ENCODE results near the gene SIRPB1. TPM values are rescaled to one million over a fixed set of nuclear protein-coding genes. Genes with fewer than 3 reads are reported as not detected.

SIRPB1 gene
- total RNA-seq, 2 donors from 2014 or later: 0.42 to 0.66 TPM

DNA sequence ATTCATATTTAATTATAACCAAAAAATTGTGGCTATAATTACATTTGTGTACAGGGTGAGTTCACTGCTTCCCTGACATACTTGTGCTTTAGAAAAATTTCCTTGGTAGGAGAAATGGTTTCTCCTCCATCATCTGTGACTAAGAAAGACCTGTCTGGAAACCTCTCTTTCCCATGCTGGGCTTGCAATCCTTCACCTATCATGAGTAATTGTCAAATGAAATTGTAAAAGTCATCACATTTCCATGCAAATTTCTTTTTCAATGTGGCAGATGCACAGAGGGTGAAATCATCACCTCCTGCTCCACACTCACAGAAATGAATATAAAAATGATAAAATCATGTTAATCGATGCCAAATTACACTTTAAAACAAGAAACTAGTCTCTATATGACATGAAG, 1.5 kb upstream of the SIRPB1 start:
- H3K27ac Mint-ChIP-seq: no peak overlapping the region
- Histone ChIP-seq H3K9me3 (ENCODE audit: control insufficient read depth, low read length) (no peaks in the 10 kb centered on the region), H3K36me3 (ENCODE audit: control insufficient read depth, insufficient read depth, low read length) (no peaks in the 10 kb centered on the region), H3K27me3 (ENCODE audit: control insufficient read depth, insufficient read depth, low read length, poor library complexity, severe bottlenecking) (no peaks in the 10 kb centered on the region), H3K9ac (ENCODE audit: extremely low read depth, low read length, poor library complexity, severe bottlenecking) (no peak overlapping the region), H3K4me3 (ENCODE audit: low read length) (no peak overlapping the region), H3K27ac (ENCODE audit: low read depth, low read length) (no peak overlapping the region), H3K4me1 (ENCODE audit: control insufficient read depth, insufficient read depth, low read length) (no peaks in the 10 kb centered on the region)
- TF ChIP-seq, protein P1, sequence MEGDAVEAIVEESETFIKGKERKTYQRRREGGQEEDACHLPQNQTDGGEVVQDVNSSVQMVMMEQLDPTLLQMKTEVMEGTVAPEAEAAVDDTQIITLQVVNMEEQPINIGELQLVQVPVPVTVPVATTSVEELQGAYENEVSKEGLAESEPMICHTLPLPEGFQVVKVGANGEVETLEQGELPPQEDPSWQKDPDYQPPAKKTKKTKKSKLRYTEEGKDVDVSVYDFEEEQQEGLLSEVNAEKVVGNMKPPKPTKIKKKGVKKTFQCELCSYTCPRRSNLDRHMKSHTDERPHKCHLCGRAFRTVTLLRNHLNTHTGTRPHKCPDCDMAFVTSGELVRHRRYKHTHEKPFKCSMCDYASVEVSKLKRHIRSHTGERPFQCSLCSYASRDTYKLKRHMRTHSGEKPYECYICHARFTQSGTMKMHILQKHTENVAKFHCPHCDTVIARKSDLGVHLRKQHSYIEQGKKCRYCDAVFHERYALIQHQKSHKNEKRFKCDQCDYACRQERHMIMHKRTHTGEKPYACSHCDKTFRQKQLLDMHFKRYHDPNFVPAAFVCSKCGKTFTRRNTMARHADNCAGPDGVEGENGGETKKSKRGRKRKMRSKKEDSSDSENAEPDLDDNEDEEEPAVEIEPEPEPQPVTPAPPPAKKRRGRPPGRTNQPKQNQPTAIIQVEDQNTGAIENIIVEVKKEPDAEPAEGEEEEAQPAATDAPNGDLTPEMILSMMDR (conservative IDR thresholded peaks at IDR 0.05): no peak
- H3K4me3 Mint-ChIP-seq: no peak overlapping the region
- peaks cover 6% of the 10 kb centered on the region for H3K9me3 Mint-ChIP-seq
- H3K4me1 Mint-ChIP-seq: no peaks in the 10 kb centered on the region
- no peak for DNase-seq
- H3K27me3 Mint-ChIP-seq (ENCODE audit: insufficient read depth): no peaks in the 10 kb centered on the region
- H3K36me3 Mint-ChIP-seq (ENCODE audit: low read depth): no peaks in the 10 kb centered on the region
- WGBS, 2 experiments (ENCODE audit: insufficient coverage in 1 of 2, insufficient read length in 1 of 2): 100% methylated on average over 1 of the region's 1 CpG; no CpG with 5 or more reads in 1 of the 2 experiments

DNA sequence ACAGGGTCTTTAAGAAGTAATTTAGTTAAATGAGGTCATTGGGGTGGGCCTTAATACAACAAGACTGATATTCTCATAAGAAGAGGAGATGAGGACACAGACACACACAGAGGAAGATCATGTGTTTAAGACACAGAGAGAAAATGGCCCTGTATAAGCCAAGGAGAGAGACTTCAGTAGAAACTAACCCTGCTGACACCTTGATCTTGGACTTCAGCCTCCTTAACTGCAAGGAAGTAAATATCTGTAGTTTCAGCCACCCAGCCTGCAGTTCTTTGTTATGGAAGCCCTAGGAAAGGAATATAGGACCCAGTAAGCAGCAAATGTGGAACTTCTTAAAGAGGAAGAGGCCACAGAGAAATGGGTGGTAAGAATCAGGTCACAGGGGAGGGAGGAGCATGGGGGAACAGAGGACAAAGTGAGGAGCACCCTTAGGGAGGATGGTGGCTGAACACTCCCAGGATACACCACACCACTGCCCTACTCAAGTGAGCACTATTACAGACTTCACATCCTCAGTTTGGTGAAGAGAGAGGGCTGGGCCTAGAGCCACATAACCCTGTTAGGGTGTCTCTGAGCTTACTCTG, 762 bp downstream of the SIRPB1 start:
- H3K36me3 Mint-ChIP-seq (ENCODE audit: low read depth): no peaks in the 10 kb centered on the region
- Histone ChIP-seq H3K27me3 (ENCODE audit: control insufficient read depth, insufficient read depth, low read length, poor library complexity, severe bottlenecking) (no peaks in the 10 kb centered on the region), H3K4me1 (ENCODE audit: control insufficient read depth, insufficient read depth, low read length) (no peaks in the 10 kb centered on the region), H3K36me3 (ENCODE audit: control insufficient read depth, insufficient read depth, low read length) (no peaks in the 10 kb centered on the region), H3K27ac (ENCODE audit: low read depth, low read length) (no peak overlapping the region), H3K9me3 (ENCODE audit: control insufficient read depth, low read length) (no peaks in the 10 kb centered on the region), H3K4me3 (ENCODE audit: low read length) (no peak overlapping the region), H3K9ac (ENCODE audit: extremely low read depth, low read length, poor library complexity, severe bottlenecking) (no peak overlapping the region)
- peaks cover 6% of the 10 kb centered on the region for H3K9me3 Mint-ChIP-seq
- TF ChIP-seq, protein P1 (conservative IDR thresholded peaks at IDR 0.05): no peak
- no peak overlapping the region for H3K4me3 Mint-ChIP-seq
- H3K4me1 Mint-ChIP-seq: no peaks in the 10 kb centered on the region
- no peak overlapping the region for H3K27ac Mint-ChIP-seq
- no peak for DNase-seq
- H3K27me3 Mint-ChIP-seq (ENCODE audit: insufficient read depth): no peaks in the 10 kb centered on the region

DNA sequence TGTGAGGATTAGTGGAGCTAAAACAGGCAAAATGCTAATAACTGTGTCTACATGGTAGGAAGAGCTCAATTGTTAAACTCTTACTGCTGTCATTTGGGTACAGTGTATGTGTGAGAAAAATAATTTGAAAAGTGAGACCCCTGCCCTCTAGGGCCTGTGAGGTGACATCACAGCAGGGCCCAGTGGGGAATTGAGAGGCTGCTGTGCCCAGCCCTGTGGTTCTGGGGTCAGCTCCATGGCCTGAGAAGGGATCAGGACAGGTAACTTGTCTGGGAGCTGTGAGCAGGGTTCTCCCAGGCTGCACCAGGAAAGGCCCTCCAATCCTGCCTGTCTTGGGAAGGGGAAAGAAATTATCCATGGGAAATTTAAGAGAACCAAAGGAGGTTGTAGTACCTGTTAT, 1.3 kb downstream of the SIRPB1 start:
- no peaks in the 10 kb centered on the region for H3K27me3 ChIP-seq (ENCODE audit: control insufficient read depth, insufficient read depth, low read length, poor library complexity, severe bottlenecking)
- no peaks in the 10 kb centered on the region for H3K36me3 Mint-ChIP-seq (ENCODE audit: low read depth)
- TF ChIP-seq, protein P1 (conservative IDR thresholded peaks at IDR 0.05): no peak
- no peak overlapping the region for H3K4me3 Mint-ChIP-seq
- no peak overlapping the region for H3K4me3 ChIP-seq (ENCODE audit: low read length)
- H3K27ac Mint-ChIP-seq: no peak overlapping the region
- peaks cover 6% of the 10 kb centered on the region for H3K9me3 Mint-ChIP-seq
- no peaks in the 10 kb centered on the region for H3K9me3 ChIP-seq (ENCODE audit: control insufficient read depth, low read length)
- H3K36me3 ChIP-seq (ENCODE audit: control insufficient read depth, insufficient read depth, low read length): no peaks in the 10 kb centered on the region
- no peak overlapping the region for H3K9ac ChIP-seq (ENCODE audit: extremely low read depth, low read length, poor library complexity, severe bottlenecking)
- H3K4me1 Mint-ChIP-seq: no peaks in the 10 kb centered on the region
- DNase-seq: no peak
- no peak overlapping the region for H3K27ac ChIP-seq (ENCODE audit: low read depth, low read length)
- H3K27me3 Mint-ChIP-seq (ENCODE audit: insufficient read depth): no peaks in the 10 kb centered on the region
- H3K4me1 ChIP-seq (ENCODE audit: control insufficient read depth, insufficient read depth, low read length): no peaks in the 10 kb centered on the region

Measured in endodermal cell (in vitro differentiated cells).